ENCODE results near the gene PSORS1C1.

DNA sequence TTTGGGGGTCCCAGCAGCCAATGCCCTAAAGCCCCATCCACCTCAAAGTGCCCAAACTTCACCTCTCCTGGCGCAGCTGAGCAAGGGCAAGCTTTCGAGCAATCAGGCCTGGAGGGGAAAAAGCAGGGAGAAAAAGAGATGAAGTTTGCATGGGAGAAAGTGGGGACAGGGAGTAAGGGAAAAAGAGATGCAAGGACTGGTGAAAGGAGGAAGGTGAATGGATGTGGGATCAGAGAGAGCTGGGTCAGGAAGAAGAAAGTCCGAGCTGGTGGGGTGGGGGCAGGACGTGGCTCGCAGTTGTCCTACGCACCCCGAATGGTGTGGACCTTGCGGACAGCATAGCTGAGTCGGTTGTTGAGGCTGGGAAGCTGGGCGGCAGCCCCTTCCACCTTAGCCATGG, 30.8 kb downstream of the PSORS1C1 start:
- TF ChIP-seq FOXM1 (IDR thresholded peaks at IDR 0.05; ENCODE audit: borderline replicate concordance) (no peak), SP1 (IDR thresholded peaks at IDR 0.05) (no peak), ELF4 (IDR thresholded peaks at IDR 0.05) (no peak), FOXK2 (IDR thresholded peaks at IDR 0.05) (no peak), TARDBP (IDR thresholded peaks at IDR 0.05) (no peak), ARNT (IDR thresholded peaks at IDR 0.05) (no peak), SUZ12 (IDR thresholded peaks at IDR 0.05) (no peak), BHLHE40 (IDR thresholded peaks at IDR 0.05; ENCODE audit: borderline replicate concordance) (no peak), NFRKB (IDR thresholded peaks at IDR 0.05) (no peak), FOXA1 (IDR thresholded peaks at IDR 0.05) (no peak)
- TF ChIP-seq, protein P1, sequence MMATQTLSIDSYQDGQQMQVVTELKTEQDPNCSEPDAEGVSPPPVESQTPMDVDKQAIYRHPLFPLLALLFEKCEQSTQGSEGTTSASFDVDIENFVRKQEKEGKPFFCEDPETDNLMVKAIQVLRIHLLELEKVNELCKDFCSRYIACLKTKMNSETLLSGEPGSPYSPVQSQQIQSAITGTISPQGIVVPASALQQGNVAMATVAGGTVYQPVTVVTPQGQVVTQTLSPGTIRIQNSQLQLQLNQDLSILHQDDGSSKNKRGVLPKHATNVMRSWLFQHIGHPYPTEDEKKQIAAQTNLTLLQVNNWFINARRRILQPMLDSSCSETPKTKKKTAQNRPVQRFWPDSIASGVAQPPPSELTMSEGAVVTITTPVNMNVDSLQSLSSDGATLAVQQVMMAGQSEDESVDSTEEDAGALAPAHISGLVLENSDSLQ (IDR thresholded peaks at IDR 0.05) = no peak

Measured in HEK293T (cell line).